ENCODE data around the gene UQCR10. TPM values are rescaled to one million over a fixed set of nuclear protein-coding genes. Genes with fewer than 3 reads are reported as not detected.

UQCR10 gene
- total and polyA plus RNA-seq, 11 donors: 244 to 1,063 (median 321) TPM

- Histone ChIP-seq H3K4me1 (peaks cover 0 to 37% (median 22%) of the 10 kb centered on the region in 12 donors), H3K36me3 (peaks cover 0 to 44% (median 38%) of the 10 kb centered on the region in 9 donors), H3K4me3 (no peak overlapping the region), H3K9me3 (no peaks in the 10 kb centered on the region), H3K27ac (no peak overlapping the region), H3K27me3 (no peaks in the 10 kb centered on the region)
- WGBS, 4 donors: 68 to 79% (median 78%) methylated on average over 5 of the region's 5 CpGs
- TF ChIP-seq POLR2A (IDR thresholded peaks at IDR 0.05): no peak
- TF ChIP-seq CTCF (IDR thresholded peaks at IDR 0.05): no peak
- intact Hi-C loops (cut with DNase I): no loop called here
- ATAC-seq (no peak), DNase-seq (no peak)
Measured at GRCh38 chr22:29786031-29786430, 18.9 kb downstream of the UQCR10 start.

- Histone ChIP-seq H3K27me3 (no peaks in the 10 kb centered on the region), H3K4me3 (no peak overlapping the region), H3K27ac (no peak overlapping the region), H3K4me1 (peaks cover 0 to 23% (median 8%) of the 10 kb centered on the region in 12 donors), H3K36me3 (peaks cover 0 to 58% (median 53%) of the 10 kb centered on the region in 9 donors), H3K9me3 (no peaks in the 10 kb centered on the region)
- DNase-seq (no peak), ATAC-seq (no peak)
- TF ChIP-seq POLR2A (IDR thresholded peaks at IDR 0.05): no peak
- no peak for TF ChIP-seq CTCF (IDR thresholded peaks at IDR 0.05)
- intact Hi-C loops (cut with DNase I): no loop called here
- 75 to 79% (median 76%) methylated on average over 7 to 9 of the region's 9 CpGs for WGBS, 4 donors
Measured at GRCh38 chr22:29787371-29787980, 20.3 kb downstream of the UQCR10 start.

GRCh38 chr22:29788339-29789279, 21.4 kb downstream of the UQCR10 start:
- WGBS, 4 donors: 86 to 90% (median 89%) methylated on average over 19 to 27 of the region's 27 CpGs
- Histone ChIP-seq H3K4me1 (peaks cover 0 to 21% (median 7%) of the 10 kb centered on the region in 12 donors), H3K4me3 (no peak overlapping the region), H3K9me3 (no peaks in the 10 kb centered on the region), H3K27ac (no peak overlapping the region), H3K36me3 (peaks cover 0 to 70% (median 64%) of the 10 kb centered on the region in 9 donors), H3K27me3 (no peaks in the 10 kb centered on the region)
- intact Hi-C loops (cut with DNase I): no loop called here
- DNase-seq (no peak), ATAC-seq (no peak)
- TF ChIP-seq POLR2A (IDR thresholded peaks at IDR 0.05): no peak
- TF ChIP-seq CTCF (IDR thresholded peaks at IDR 0.05): no peak

- Histone ChIP-seq H3K4me3 (no peak overlapping the region), H3K9me3 (no peaks in the 10 kb centered on the region), H3K4me1 (peaks cover 0 to 6% (median 0%) of the 10 kb centered on the region in 12 donors), H3K27me3 (no peaks in the 10 kb centered on the region), H3K36me3 (peaks cover 0 to 82% (median 76%) of the 10 kb centered on the region in 9 donors), H3K27ac (no peak overlapping the region)
- 87 to 92% (median 90%) methylated on average over 5 of the region's 5 CpGs for WGBS, 4 donors
- intact Hi-C loops (cut with DNase I): no loop called here
- TF ChIP-seq CTCF (IDR thresholded peaks at IDR 0.05): no peak
- no peak for TF ChIP-seq POLR2A (IDR thresholded peaks at IDR 0.05)
- no peak for ATAC-seq
- no peak for DNase-seq
Measured at GRCh38 chr22:29790061-29790460, 22.9 kb downstream of the UQCR10 start.

All from heart left ventricle (tissue), 16 donors.